HFFc6 (cell line): ENCODE results near the gene UBR4. TPM values are rescaled to one million over a fixed set of nuclear protein-coding genes. Genes with fewer than 3 reads are reported as not detected.
"Not testable (repeated sequence)": the region's sequence is repeated elsewhere in the genome, so short reads cannot be mapped to it uniquely, and the experiment has no call there.

Source experiments
- DNase-seq: peaks from one replicate; pipeline ENCODE4 v3.0.0-alpha.2; 2018
- H3K27ac Mint-ChIP-seq: 2 replicates; pipeline ENCODE4 v1.8.0; 2020; ENCODE audit warnings: mild to moderate bottlenecking, mixed read lengths
- H3K27me3 Mint-ChIP-seq: 2 replicates; pipeline ENCODE4 v1.8.0; 2021; ENCODE audit warnings: mild to moderate bottlenecking, moderate library complexity, mixed read lengths; ENCODE audit not compliant: insufficient read depth
- H3K36me3 Mint-ChIP-seq: 2 replicates; pipeline ENCODE4 v1.8.0; 2021; ENCODE audit warnings: low read depth, mixed read lengths
- H3K4me1 Mint-ChIP-seq: 2 replicates; pipeline ENCODE4 v1.8.0; 2020; ENCODE audit warnings: low read depth, mixed read lengths
- H3K4me3 Mint-ChIP-seq: 2 replicates; pipeline ENCODE4 v1.8.0; 2020; ENCODE audit warnings: mild to moderate bottlenecking, moderate library complexity, mixed read lengths
- H3K9me3 Mint-ChIP-seq: 2 replicates; pipeline ENCODE4 v1.8.0; 2020; ENCODE audit warnings: mild to moderate bottlenecking, mixed read lengths
- CTCF ChIP-seq: fragments of 200-600 bp; sonication (generic); IDR thresholded peaks from 2 replicates; pipeline ENCODE4 v1.5.0; 2021; ENCODE audit warnings: antibody characterized with exemption, mild to moderate bottlenecking
- total RNA-seq, 6 experiments: library from RNA; stranded (reverse); fragmentation: NEBNext Ultra II Directional; extraction: Animal tissue kit (Norgen Biotek cat#: 25700); gene quantifications; 2 replicates in 1 of 6; 3 replicates in 5 of 6; pipeline ENCODE4 v1.2.3, GENCODE V29; 2021

UBR4 gene
- total RNA-seq, 6 experiments from 2014 or later = 74.2 to 116 (median 88.6) TPM

GRCh38 chr1:19186001-19186400, 24.1 kb downstream of the UBR4 start:
- Mint-ChIP-seq H3K36me3 (peaks cover 57% of the 10 kb centered on the region), H3K4me1 (no peaks in the 10 kb centered on the region), H3K4me3 (no peak overlapping the region), H3K27me3 (no peaks in the 10 kb centered on the region; the same call in 1 of the 2 replicates), H3K27ac (no peak overlapping the region), H3K9me3 (no peaks in the 10 kb centered on the region)
- TF ChIP-seq CTCF = no peak
- no peak for DNase-seq

- no peak overlapping the region for H3K27ac Mint-ChIP-seq
- DNase-seq = no peak
- H3K4me1 Mint-ChIP-seq = no peaks in the 10 kb centered on the region
- peaks cover 2% of the 10 kb centered on the region for H3K27me3 Mint-ChIP-seq
- no peaks in the 10 kb centered on the region for H3K9me3 Mint-ChIP-seq
- no peak for TF ChIP-seq CTCF
- no peak overlapping the region for H3K4me3 Mint-ChIP-seq
- peaks cover 62% of the 10 kb centered on the region for H3K36me3 Mint-ChIP-seq
Observed at GRCh38 chr1:19182223-19182622, 27.8 kb downstream of the UBR4 start.

- not testable (repeated sequence) for H3K9me3 Mint-ChIP-seq, DNase-seq, H3K27me3 Mint-ChIP-seq, H3K27ac Mint-ChIP-seq, H3K4me3 Mint-ChIP-seq, H3K4me1 Mint-ChIP-seq
- peaks cover 58% of the 10 kb centered on the region for H3K36me3 Mint-ChIP-seq
Observed at GRCh38 chr1:19180265-19180657, 29.8 kb downstream of the UBR4 start.

- Mint-ChIP-seq H3K4me1 (no peaks in the 10 kb centered on the region), H3K27ac (no peak overlapping the region), H3K4me3 (no peak overlapping the region), H3K27me3 (peaks cover 4% of the 10 kb centered on the region), H3K9me3 (no peaks in the 10 kb centered on the region), H3K36me3 (peaks cover 56% of the 10 kb centered on the region)
- TF ChIP-seq CTCF = peak; percentile 55; the same call in 1 of the 2 replicates
- peak; percentile 38 for DNase-seq
Observed at GRCh38 chr1:19179597-19180264, 30.3 kb downstream of the UBR4 start.

GRCh38 chr1:19178734-19179398, 31.2 kb downstream of the UBR4 start:
- Mint-ChIP-seq H3K27me3 (peaks cover 4% of the 10 kb centered on the region), H3K36me3 (peaks cover 54% of the 10 kb centered on the region), H3K27ac (no peak overlapping the region), H3K4me1 (no peaks in the 10 kb centered on the region), H3K9me3 (no peaks in the 10 kb centered on the region), H3K4me3 (no peak overlapping the region)
- DNase-seq = no peak
- TF ChIP-seq CTCF = no peak

- peaks cover 4% of the 10 kb centered on the region for H3K27me3 Mint-ChIP-seq
- H3K4me3 Mint-ChIP-seq = no peak overlapping the region
- peaks cover 49% of the 10 kb centered on the region for H3K36me3 Mint-ChIP-seq
Observed at GRCh38 chr1:19177811-19178210, 32.3 kb downstream of the UBR4 start.

More at GRCh38 chr1:19177811-19178210, 32.3 kb downstream of the UBR4 start:
- DNase-seq = no peak
- Mint-ChIP-seq H3K4me1 (no peaks in the 10 kb centered on the region), H3K9me3 (no peaks in the 10 kb centered on the region), H3K27ac (no peak overlapping the region)
- TF ChIP-seq CTCF = no peak
